Gastrocnemius medialis (tissue), 4 donors: ENCODE data around the gene MRPL10.

Source experiments
- POLR2A ChIP-seq, 2 donors: fragments of 450-650 bp; IDR thresholded peaks; one replicate each; pipeline ENCODE4 v1.6.1; 2017; ENCODE audit warnings: antibody characterized with exemption in 2 of 2, mild to moderate bottlenecking in 2 of 2, moderate library complexity in 2 of 2
- TF ChIP-seq, protein P1 (sequence below), 5 experiments: fragments of 450-650 bp in 3 of 5; fragments of 200-600 bp in 2 of 5; sonication (generic) in 2 of 5; IDR thresholded peaks in 4 of 5; conservative IDR thresholded peaks in 1 of 5; 1 replicate in 4 of 5; 2 replicates in 1 of 5; pipeline ENCODE4 v1.5.1; 2016 to 2019; ENCODE audit warnings: antibody characterized with exemption in 5 of 5, mild to moderate bottlenecking in 3 of 5, moderate library complexity in 3 of 5

GRCh38 chr17:47819475-47819874 lies 11.9 kb downstream of the MRPL10 start:
- TF ChIP-seq, protein P1, sequence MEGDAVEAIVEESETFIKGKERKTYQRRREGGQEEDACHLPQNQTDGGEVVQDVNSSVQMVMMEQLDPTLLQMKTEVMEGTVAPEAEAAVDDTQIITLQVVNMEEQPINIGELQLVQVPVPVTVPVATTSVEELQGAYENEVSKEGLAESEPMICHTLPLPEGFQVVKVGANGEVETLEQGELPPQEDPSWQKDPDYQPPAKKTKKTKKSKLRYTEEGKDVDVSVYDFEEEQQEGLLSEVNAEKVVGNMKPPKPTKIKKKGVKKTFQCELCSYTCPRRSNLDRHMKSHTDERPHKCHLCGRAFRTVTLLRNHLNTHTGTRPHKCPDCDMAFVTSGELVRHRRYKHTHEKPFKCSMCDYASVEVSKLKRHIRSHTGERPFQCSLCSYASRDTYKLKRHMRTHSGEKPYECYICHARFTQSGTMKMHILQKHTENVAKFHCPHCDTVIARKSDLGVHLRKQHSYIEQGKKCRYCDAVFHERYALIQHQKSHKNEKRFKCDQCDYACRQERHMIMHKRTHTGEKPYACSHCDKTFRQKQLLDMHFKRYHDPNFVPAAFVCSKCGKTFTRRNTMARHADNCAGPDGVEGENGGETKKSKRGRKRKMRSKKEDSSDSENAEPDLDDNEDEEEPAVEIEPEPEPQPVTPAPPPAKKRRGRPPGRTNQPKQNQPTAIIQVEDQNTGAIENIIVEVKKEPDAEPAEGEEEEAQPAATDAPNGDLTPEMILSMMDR (IDR thresholded peaks at IDR 0.05 in 4 of 5, conservative IDR thresholded peaks at IDR 0.05 in 1 of 5): no peak
- no peak for TF ChIP-seq POLR2A (IDR thresholded peaks at IDR 0.05)
